Pons (tissue), 1 donor: ENCODE results near the gene C6orf62.
"Not testable (repeated sequence)": the region's sequence is repeated elsewhere in the genome, so short reads cannot be mapped to it uniquely, and the experiment has no call there.

ENCODE experiments used
- DNase-seq: peaks from one replicate; pipeline ENCODE4 v3.0.0-alpha.2; 2016; ENCODE audit warnings: low spot score

C6orf62 gene

GRCh38 chr6:24699521-24700359, 19.2 kb downstream of the C6orf62 start:
- DNase-seq, result no peak

GRCh38 chr6:24696097-24696496, 22.9 kb downstream of the C6orf62 start:
- no peak for DNase-seq

- DNase-seq, result peak; percentile 59
Measured at GRCh38 chr6:24695635-24696034, 23.3 kb downstream of the C6orf62 start.

GRCh38 chr6:24694198-24694597, 24.8 kb downstream of the C6orf62 start:
- DNase-seq, result no peak

GRCh38 chr6:24692848-24693592, 25.9 kb downstream of the C6orf62 start:
- no peak for DNase-seq

GRCh38 chr6:24692415-24692814, 26.5 kb downstream of the C6orf62 start:
- no peak for DNase-seq

GRCh38 chr6:24692003-24692402, 27.0 kb downstream of the C6orf62 start:
- no peak for DNase-seq

GRCh38 chr6:24691550-24691949, 27.4 kb downstream of the C6orf62 start:
- no peak for DNase-seq

- DNase-seq, result no peak
Measured at GRCh38 chr6:24690593-24690992, 28.4 kb downstream of the C6orf62 start.

GRCh38 chr6:24689964-24690363, 29.0 kb downstream of the C6orf62 start:
- no peak for DNase-seq

GRCh38 chr6:24686946-24687345, 32.0 kb downstream of the C6orf62 start:
- no peak for DNase-seq

- DNase-seq, result no peak
Measured at GRCh38 chr6:24686408-24686807, 32.5 kb downstream of the C6orf62 start.

GRCh38 chr6:24683297-24684296, 35.4 kb downstream of the C6orf62 start:
- no peak for DNase-seq

GRCh38 chr6:24680582-24680981, 38.4 kb downstream of the C6orf62 start:
- DNase-seq, result no peak

GRCh38 chr6:24678792-24679352, 40.1 kb downstream of the C6orf62 start:
- not testable (repeated sequence) for DNase-seq

- DNase-seq, result no peak
Measured at GRCh38 chr6:24673625-24674024, 45.3 kb downstream of the C6orf62 start.

- no peak for DNase-seq
Measured at GRCh38 chr6:24672620-24673182, 46.3 kb downstream of the C6orf62 start.

GRCh38 chr6:24671077-24671476, 47.9 kb downstream of the C6orf62 start:
- not testable (repeated sequence) for DNase-seq

GRCh38 chr6:24670492-24670891, 48.5 kb downstream of the C6orf62 start:
- not testable (repeated sequence) for DNase-seq

- DNase-seq, result no peak
Measured at GRCh38 chr6:24668997-24669361, 50.0 kb downstream of the C6orf62 start.
